Activated CD4-positive, alpha-beta T cell treated with anti-CD3 and anti-CD28 coated beads, Interleukin-2, amount 50 U/mL, for 1 hour (primary cell): Measurements from ENCODE around the gene TMEM243.
A peak's percentile ranks its signal among the peaks of the same experiment; 100 is the strongest.

Experiments used
- DNase-seq: peaks from one replicate; pipeline ENCODE4 v3.0.0-alpha.2; 2020

TMEM243 gene

GRCh38 chr7:87154569-87154968, 65.0 kb downstream of the TMEM243 start:
- DNase-seq, result no peak

GRCh38 chr7:87154166-87154565, 65.4 kb downstream of the TMEM243 start:
- no peak for DNase-seq

- DNase-seq, result peak; percentile 28
Observed at GRCh38 chr7:87152897-87153641, 66.5 kb downstream of the TMEM243 start.

- DNase-seq, result peak; percentile 84
Observed at GRCh38 chr7:87152112-87152896, 67.2 kb downstream of the TMEM243 start, which contains the start of gene DMTF1. TSS of gene DMTF1 (plus strand) at chr7:87152453. CDS start at chr7:87164942, 12,489 bp downstream.

GRCh38 chr7:87151729-87152111, 67.8 kb downstream of the TMEM243 start:
- no peak for DNase-seq

GRCh38 chr7:87151002-87151728, 68.4 kb downstream of the TMEM243 start:
- no peak for DNase-seq

- DNase-seq, result no peak
Observed at GRCh38 chr7:87148332-87148955, 71.1 kb downstream of the TMEM243 start.

GRCh38 chr7:87147500-87147899, 72.0 kb downstream of the TMEM243 start:
- no peak for DNase-seq

GRCh38 chr7:87146740-87147386, 72.7 kb downstream of the TMEM243 start:
- DNase-seq, result no peak
